Measurements from ENCODE around the gene CHST8.

CHST8 gene

GRCh38 chr19:33687481-33688170 lies 65.9 kb downstream of the CHST8 start:
- no peak for TF ChIP-seq CTCF (IDR thresholded peaks at IDR 0.05)

- no peak for TF ChIP-seq CTCF (IDR thresholded peaks at IDR 0.05)
Observed at GRCh38 chr19:33688171-33688992, 66.6 kb downstream of the CHST8 start.

GRCh38 chr19:33689138-33689746 lies 67.5 kb downstream of the CHST8 start:
- TF ChIP-seq CTCF (IDR thresholded peaks at IDR 0.05), result no peak

GRCh38 chr19:33689868-33690267 lies 68.1 kb downstream of the CHST8 start:
- no peak for TF ChIP-seq CTCF (IDR thresholded peaks at IDR 0.05)

GRCh38 chr19:33690378-33691029 lies 68.8 kb downstream of the CHST8 start:
- no peak for TF ChIP-seq CTCF (IDR thresholded peaks at IDR 0.05)

- TF ChIP-seq CTCF (IDR thresholded peaks at IDR 0.05), result no peak
Observed at GRCh38 chr19:33691030-33691427, 69.3 kb downstream of the CHST8 start.

GRCh38 chr19:33691736-33692135 lies 70.0 kb downstream of the CHST8 start:
- no peak for TF ChIP-seq CTCF (IDR thresholded peaks at IDR 0.05)

Data from LNCAP (cell line).